MG63 (cell line): ENCODE measurements around the gene GNB1L. TPM values are rescaled to one million over a fixed set of nuclear protein-coding genes. Genes with fewer than 3 reads are reported as not detected.
A peak's percentile ranks its signal among the peaks of the same experiment; 100 is the strongest.

Experiments
- DNase-seq: peaks from one replicate; pipeline ENCODE4 v3.0.0-alpha.2; 2020
- H3K27me3 ChIP-seq: fragments of 250-450 bp; sonication (Bioruptor Pico); 2 replicates; pipeline ENCODE4 v1.5.1; 2020; ENCODE audit warnings: mild to moderate bottlenecking, moderate library complexity
- H3K36me3 ChIP-seq: fragments of 250-450 bp; sonication (Bioruptor Pico); 2 replicates; pipeline ENCODE4 v1.5.1; 2020; ENCODE audit warnings: mild to moderate bottlenecking, moderate library complexity
- H3K4me3 ChIP-seq: fragments of 250-450 bp; sonication (Bioruptor Pico); 2 replicates; pipeline ENCODE4 v1.5.1; 2020; ENCODE audit warnings: mild to moderate bottlenecking, moderate library complexity
- H3K9me3 ChIP-seq: fragments of 250-450 bp; sonication (Bioruptor Pico); 2 replicates; pipeline ENCODE4 v1.5.1; 2020; ENCODE audit warnings: mild to moderate bottlenecking, moderate library complexity
- total RNA-seq: library from RNA; depleted of rRNA; stranded (reverse); fragments of >200 nt; shearing (Covaris generic); gene quantifications from 2 replicates; pipeline ENCODE4 v1.2.3, GENCODE V29; 2014; ENCODE audit warnings: low replicate concordance; rRNA removed

Gene GNB1L
- total RNA-seq = 10.3 and 25.2 TPM in 2 replicates

GRCh38 chr22:19854778-19855503 is at the start of gene GNB1L, which contains the start of gene RTL10:
GNB1L (minus strand) TSS chr22:19854874; CDS start chr22:19821355, 33,519 bp downstream.
RTL10 (minus strand) TSS chr22:19854874; CDS start chr22:19852261, 2,613 bp downstream.
- no peaks in the 10 kb centered on the region for H3K27me3 ChIP-seq
- no peaks in the 10 kb centered on the region for H3K9me3 ChIP-seq
- DNase-seq = peak; percentile 96
- peaks cover 47% of the 10 kb centered on the region for H3K36me3 ChIP-seq
- peak within 1 kb of the TSS; percentile 83 for H3K4me3 ChIP-seq

GRCh38 chr22:19904174-19904856 is 49.6 kb upstream of the GNB1L start:
- H3K9me3 ChIP-seq = no peaks in the 10 kb centered on the region
- H3K36me3 ChIP-seq = no peaks in the 10 kb centered on the region
- no peaks in the 10 kb centered on the region for H3K27me3 ChIP-seq
- no peak overlapping the region for H3K4me3 ChIP-seq
- DNase-seq = no peak

- H3K27me3 ChIP-seq = no peaks in the 10 kb centered on the region
- H3K4me3 ChIP-seq = no peak overlapping the region
- H3K36me3 ChIP-seq = no peaks in the 10 kb centered on the region
- no peak for DNase-seq
- H3K9me3 ChIP-seq = no peaks in the 10 kb centered on the region
Measured at GRCh38 chr22:19903513-19903912, 48.8 kb upstream of the GNB1L start.

GRCh38 chr22:19903031-19903430 is 48.4 kb upstream of the GNB1L start:
- Histone ChIP-seq H3K4me3 (no peak overlapping the region), H3K36me3 (no peaks in the 10 kb centered on the region), H3K9me3 (no peaks in the 10 kb centered on the region), H3K27me3 (no peaks in the 10 kb centered on the region)
- DNase-seq = no peak

- no peaks in the 10 kb centered on the region for H3K9me3 ChIP-seq
- no peak overlapping the region for H3K4me3 ChIP-seq
- DNase-seq = no peak
- no peaks in the 10 kb centered on the region for H3K36me3 ChIP-seq
- H3K27me3 ChIP-seq = no peaks in the 10 kb centered on the region
Measured at GRCh38 chr22:19902245-19902715, 47.6 kb upstream of the GNB1L start.

GRCh38 chr22:19901577-19902244 is 47.0 kb upstream of the GNB1L start:
- no peak for DNase-seq
- Histone ChIP-seq H3K27me3 (no peaks in the 10 kb centered on the region), H3K9me3 (no peaks in the 10 kb centered on the region), H3K4me3 (no peak overlapping the region), H3K36me3 (no peaks in the 10 kb centered on the region)

GRCh38 chr22:19900707-19901436 is 46.2 kb upstream of the GNB1L start:
- H3K36me3 ChIP-seq = no peaks in the 10 kb centered on the region
- no peak overlapping the region for H3K4me3 ChIP-seq
- no peak for DNase-seq
- no peaks in the 10 kb centered on the region for H3K9me3 ChIP-seq
- no peaks in the 10 kb centered on the region for H3K27me3 ChIP-seq

GRCh38 chr22:19898831-19899567 is 44.3 kb upstream of the GNB1L start:
- Histone ChIP-seq H3K4me3 (no peak overlapping the region), H3K9me3 (no peaks in the 10 kb centered on the region), H3K36me3 (no peaks in the 10 kb centered on the region), H3K27me3 (no peaks in the 10 kb centered on the region)
- DNase-seq = no peak

GRCh38 chr22:19898145-19898544 is 43.5 kb upstream of the GNB1L start:
- Histone ChIP-seq H3K27me3 (no peaks in the 10 kb centered on the region), H3K36me3 (no peaks in the 10 kb centered on the region), H3K4me3 (no peak overlapping the region), H3K9me3 (no peaks in the 10 kb centered on the region)
- no peak for DNase-seq

- no peaks in the 10 kb centered on the region for H3K36me3 ChIP-seq
- H3K9me3 ChIP-seq = no peaks in the 10 kb centered on the region
- no peaks in the 10 kb centered on the region for H3K27me3 ChIP-seq
- no peak overlapping the region for H3K4me3 ChIP-seq
- DNase-seq = no peak
Measured at GRCh38 chr22:19897726-19898125, 43.1 kb upstream of the GNB1L start.

GRCh38 chr22:19896665-19897355 is 42.1 kb upstream of the GNB1L start:
- Histone ChIP-seq H3K27me3 (no peaks in the 10 kb centered on the region), H3K36me3 (no peaks in the 10 kb centered on the region), H3K9me3 (no peaks in the 10 kb centered on the region), H3K4me3 (no peak overlapping the region)
- no peak for DNase-seq

GRCh38 chr22:19895160-19895849 is 40.6 kb upstream of the GNB1L start:
- Histone ChIP-seq H3K9me3 (no peaks in the 10 kb centered on the region), H3K4me3 (no peak overlapping the region), H3K36me3 (no peaks in the 10 kb centered on the region), H3K27me3 (no peaks in the 10 kb centered on the region)
- no peak for DNase-seq

- no peak for DNase-seq
- H3K4me3 ChIP-seq = no peak overlapping the region
- H3K36me3 ChIP-seq = no peaks in the 10 kb centered on the region
- no peaks in the 10 kb centered on the region for H3K27me3 ChIP-seq
- no peaks in the 10 kb centered on the region for H3K9me3 ChIP-seq
Measured at GRCh38 chr22:19893363-19893762, 38.7 kb upstream of the GNB1L start.

- DNase-seq = no peak
- H3K4me3 ChIP-seq = no peak overlapping the region
- H3K36me3 ChIP-seq = no peaks in the 10 kb centered on the region
- no peaks in the 10 kb centered on the region for H3K9me3 ChIP-seq
- no peaks in the 10 kb centered on the region for H3K27me3 ChIP-seq
Measured at GRCh38 chr22:19892925-19893324, 38.3 kb upstream of the GNB1L start.

GRCh38 chr22:19892257-19892879 is 37.7 kb upstream of the GNB1L start:
- no peak for DNase-seq
- Histone ChIP-seq H3K4me3 (no peak overlapping the region), H3K27me3 (no peaks in the 10 kb centered on the region), H3K9me3 (no peaks in the 10 kb centered on the region), H3K36me3 (no peaks in the 10 kb centered on the region)
